ENCODE measurements around the gene NEMF.
"Not testable (repeated sequence)": the region's sequence is repeated elsewhere in the genome, so short reads cannot be mapped to it uniquely, and the experiment has no call there.

The NEMF gene

GRCh38 chr14:49892301-49892635 lies 39.7 kb upstream of the NEMF start:
- H3K4me1 Mint-ChIP-seq = peaks cover 19% of the 10 kb centered on the region
- peak overlapping the region; percentile 98 for H3K4me3 Mint-ChIP-seq
- H3K36me3 Mint-ChIP-seq = peaks cover 27% of the 10 kb centered on the region
- no peaks in the 10 kb centered on the region for H3K9me3 Mint-ChIP-seq
- no peaks in the 10 kb centered on the region for H3K27me3 Mint-ChIP-seq
- peak in 1 of 2 donors; percentile 53 for DNase-seq (ENCODE audit: low spot score in 2 of 2)
- H3K27ac Mint-ChIP-seq = peak overlapping the region; percentile 97
- ATAC-seq (ENCODE audit: low read depth) = peak; percentile 57

GRCh38 chr14:49888293-49888692 lies 35.7 kb upstream of the NEMF start:
- ATAC-seq (ENCODE audit: low read depth) = no peak
- Mint-ChIP-seq H3K4me3 (no peak overlapping the region), H3K27me3 (no peaks in the 10 kb centered on the region), H3K9me3 (no peaks in the 10 kb centered on the region), H3K27ac (peak overlapping the region; percentile 11), H3K4me1 (peaks cover 4% of the 10 kb centered on the region), H3K36me3 (no peaks in the 10 kb centered on the region)
- DNase-seq (ENCODE audit: low spot score in 2 of 2) = no peak

GRCh38 chr14:49886523-49886922 lies 33.9 kb upstream of the NEMF start:
- peak overlapping the region; percentile 65 for H3K27ac Mint-ChIP-seq
- H3K36me3 Mint-ChIP-seq = no peaks in the 10 kb centered on the region
- H3K9me3 Mint-ChIP-seq = no peaks in the 10 kb centered on the region
- DNase-seq (ENCODE audit: low spot score in 2 of 2) (no peak), ATAC-seq (ENCODE audit: low read depth) (peak; percentile 65)
- peak overlapping the region; percentile 37 for H3K4me3 Mint-ChIP-seq
- H3K27me3 Mint-ChIP-seq = no peaks in the 10 kb centered on the region
- peaks cover 2% of the 10 kb centered on the region for H3K4me1 Mint-ChIP-seq

GRCh38 chr14:49882826-49883694 lies 30.5 kb upstream of the NEMF start:
- no peaks in the 10 kb centered on the region for H3K9me3 Mint-ChIP-seq
- H3K27me3 Mint-ChIP-seq = no peaks in the 10 kb centered on the region
- peaks cover 16% of the 10 kb centered on the region for H3K4me1 Mint-ChIP-seq
- H3K36me3 Mint-ChIP-seq = no peaks in the 10 kb centered on the region
- H3K4me3 Mint-ChIP-seq = no peak overlapping the region
- DNase-seq (ENCODE audit: low spot score in 2 of 2) (no peak), ATAC-seq (ENCODE audit: low read depth) (no peak)
- no peak overlapping the region for H3K27ac Mint-ChIP-seq

- Mint-ChIP-seq H3K9me3 (no peaks in the 10 kb centered on the region), H3K27ac (peak overlapping the region; percentile 92), H3K4me1 (peaks cover 14% of the 10 kb centered on the region), H3K27me3 (no peaks in the 10 kb centered on the region), H3K36me3 (no peaks in the 10 kb centered on the region), H3K4me3 (no peak overlapping the region)
- ATAC-seq (ENCODE audit: low read depth) (no peak), DNase-seq (ENCODE audit: low spot score in 2 of 2) (no peak)
Measured at GRCh38 chr14:49881350-49882001, 28.9 kb upstream of the NEMF start.

GRCh38 chr14:49880267-49881064 lies 27.9 kb upstream of the NEMF start:
- no peak overlapping the region for H3K4me3 Mint-ChIP-seq
- ATAC-seq (ENCODE audit: low read depth) = peak; percentile 76
- no peak for DNase-seq (ENCODE audit: low spot score in 2 of 2)
- H3K4me1 Mint-ChIP-seq = peaks cover 14% of the 10 kb centered on the region
- no peaks in the 10 kb centered on the region for H3K9me3 Mint-ChIP-seq
- no peaks in the 10 kb centered on the region for H3K36me3 Mint-ChIP-seq
- peak overlapping the region; percentile 92 for H3K27ac Mint-ChIP-seq
- H3K27me3 Mint-ChIP-seq = no peaks in the 10 kb centered on the region

- H3K27me3 Mint-ChIP-seq = no peaks in the 10 kb centered on the region
- ATAC-seq (ENCODE audit: low read depth) (peak; percentile 88), DNase-seq (ENCODE audit: low spot score in 2 of 2) (peak; percentile 33 to 48)
- peak overlapping the region; percentile 92 for H3K27ac Mint-ChIP-seq
- H3K36me3 Mint-ChIP-seq = no peaks in the 10 kb centered on the region
- peaks cover 14% of the 10 kb centered on the region for H3K4me1 Mint-ChIP-seq
- H3K9me3 Mint-ChIP-seq = no peaks in the 10 kb centered on the region
- H3K4me3 Mint-ChIP-seq = no peak overlapping the region
Measured at GRCh38 chr14:49879646-49880204, 27.1 kb upstream of the NEMF start.

GRCh38 chr14:49876563-49877127 lies 24.1 kb upstream of the NEMF start:
- Mint-ChIP-seq H3K36me3 (peaks cover 2% of the 10 kb centered on the region), H3K4me3 (no peak overlapping the region), H3K9me3 (peaks cover 2% of the 10 kb centered on the region), H3K27ac (no peak overlapping the region), H3K27me3 (no peaks in the 10 kb centered on the region), H3K4me1 (peaks cover 18% of the 10 kb centered on the region)
- DNase-seq (ENCODE audit: low spot score in 2 of 2) (no peak), ATAC-seq (ENCODE audit: low read depth) (no peak)

GRCh38 chr14:49875640-49876198 lies 23.1 kb upstream of the NEMF start:
- no peak for DNase-seq (ENCODE audit: low spot score in 2 of 2)
- Mint-ChIP-seq H3K27ac (no peak overlapping the region), H3K4me3 (no peak overlapping the region), H3K27me3 (no peaks in the 10 kb centered on the region), H3K4me1 (peaks cover 18% of the 10 kb centered on the region), H3K9me3 (peaks cover 2% of the 10 kb centered on the region), H3K36me3 (peaks cover 2% of the 10 kb centered on the region)
- no peak for ATAC-seq (ENCODE audit: low read depth)

GRCh38 chr14:49873548-49873947 lies 21.0 kb upstream of the NEMF start:
- H3K4me1 Mint-ChIP-seq = peaks cover 19% of the 10 kb centered on the region
- ATAC-seq (ENCODE audit: low read depth); H3K9me3 Mint-ChIP-seq; H3K27me3 Mint-ChIP-seq; H3K36me3 Mint-ChIP-seq; DNase-seq (ENCODE audit: low spot score in 2 of 2); H3K27ac Mint-ChIP-seq; H3K4me3 Mint-ChIP-seq: not testable (repeated sequence)

- Mint-ChIP-seq H3K27me3 (no peaks in the 10 kb centered on the region), H3K27ac (peak overlapping the region; percentile 97), H3K36me3 (peaks cover 2% of the 10 kb centered on the region), H3K9me3 (peaks cover 2% of the 10 kb centered on the region), H3K4me3 (no peak overlapping the region), H3K4me1 (peaks cover 24% of the 10 kb centered on the region)
- ATAC-seq (ENCODE audit: low read depth) = no peak
- no peak for DNase-seq (ENCODE audit: low spot score in 2 of 2)
Measured at GRCh38 chr14:49870908-49871307, 18.3 kb upstream of the NEMF start.

GRCh38 chr14:49868720-49869114 lies 16.1 kb upstream of the NEMF start:
- Mint-ChIP-seq H3K27ac (peak overlapping the region; percentile 97), H3K4me3 (peak overlapping the region; percentile 93), H3K4me1 (peaks cover 24% of the 10 kb centered on the region), H3K27me3 (no peaks in the 10 kb centered on the region), H3K36me3 (peaks cover 2% of the 10 kb centered on the region), H3K9me3 (peaks cover 2% of the 10 kb centered on the region)
- DNase-seq (ENCODE audit: low spot score in 2 of 2) = no peak
- no peak for ATAC-seq (ENCODE audit: low read depth)
